GM12891 (cell line): Measurements from ENCODE around the gene PROM1.

Source experiments
- DNase-seq: peaks from one replicate; pipeline ENCODE4 v3.0.0; 2011; ENCODE audit warnings: low spot score; ENCODE audit not compliant: insufficient read length
- FAIRE-seq: peaks from 2 replicates; lab custom pipeline; 2011; peaks lifted over from hg19 to GRCh38; lab: Jason Lieb, UNC
- PAX5 ChIP-seq: IDR thresholded peaks from 2 replicates; pipeline ENCODE4 v1.6.1; 2011; ENCODE audit warnings: low read length, moderate library complexity, mild to moderate bottlenecking; ENCODE audit not compliant: insufficient read depth, severe bottlenecking
- POLR2A ChIP-seq: IDR thresholded peaks from 2 replicates; pipeline ENCODE4 v1.6.1; 2011; ENCODE audit warnings: low read depth, low read length, control low read depth
- POLR2AphosphoS5 ChIP-seq: IDR thresholded peaks from 2 replicates; pipeline ENCODE4 v1.6.1; 2011; ENCODE audit warnings: low read depth, low read length, control low read depth
- POU2F2 ChIP-seq: IDR thresholded peaks from 2 replicates; pipeline ENCODE4 v1.6.1; 2011; ENCODE audit warnings: low read depth, mild to moderate bottlenecking, control low read depth, low read length, moderate library complexity
- SPI1 ChIP-seq: IDR thresholded peaks from 2 replicates; pipeline ENCODE4 v1.6.1; 2011; ENCODE audit warnings: low read depth, low read length, control low read depth
- TAF1 ChIP-seq: IDR thresholded peaks from 2 replicates; pipeline ENCODE4 v1.6.1; 2011; ENCODE audit warnings: low read depth, low read length, control low read depth

Gene PROM1

GRCh38 chr4:16023776-16024408 is 59.9 kb downstream of the PROM1 start:
- no peak for DNase-seq
- TF ChIP-seq TAF1 (no peak), POU2F2 (no peak), SPI1 (no peak), POLR2AphosphoS5 (no peak), POLR2A (no peak), PAX5 (no peak)
- FAIRE-seq: no peak

GRCh38 chr4:16021804-16022560 is 61.8 kb downstream of the PROM1 start:
- no peak for DNase-seq
- no peak for TF ChIP-seq POLR2A
- no peak for TF ChIP-seq PAX5
- no peak for TF ChIP-seq POLR2AphosphoS5
- no peak for TF ChIP-seq SPI1
- no peak for TF ChIP-seq TAF1
- TF ChIP-seq POU2F2: no peak
- FAIRE-seq: no peak

- TF ChIP-seq POLR2A (no peak), TAF1 (no peak), POLR2AphosphoS5 (no peak), SPI1 (no peak), PAX5 (no peak), POU2F2 (no peak)
- FAIRE-seq (no peak), DNase-seq (no peak)
Measured at GRCh38 chr4:16019649-16020048, 64.2 kb downstream of the PROM1 start.

GRCh38 chr4:16018841-16019240 is 65.0 kb downstream of the PROM1 start:
- TF ChIP-seq TAF1: no peak
- no peak for TF ChIP-seq POLR2A
- TF ChIP-seq PAX5: no peak
- TF ChIP-seq SPI1: no peak
- TF ChIP-seq POLR2AphosphoS5: no peak
- no peak for TF ChIP-seq POU2F2
- DNase-seq (no peak), FAIRE-seq (no peak)

GRCh38 chr4:16018061-16018676 is 65.7 kb downstream of the PROM1 start:
- TF ChIP-seq POU2F2 (no peak), POLR2A (no peak), POLR2AphosphoS5 (no peak), SPI1 (no peak), TAF1 (no peak), PAX5 (no peak)
- no peak for DNase-seq
- no peak for FAIRE-seq

- DNase-seq (no peak), FAIRE-seq (no peak)
- no peak for TF ChIP-seq TAF1
- TF ChIP-seq SPI1: no peak
- TF ChIP-seq POLR2A: no peak
- TF ChIP-seq PAX5: no peak
- TF ChIP-seq POU2F2: no peak
- TF ChIP-seq POLR2AphosphoS5: no peak
Measured at GRCh38 chr4:16016536-16016935, 67.3 kb downstream of the PROM1 start.

GRCh38 chr4:16011173-16011572 is 72.7 kb downstream of the PROM1 start:
- no peak for TF ChIP-seq POLR2AphosphoS5
- no peak for TF ChIP-seq PAX5
- TF ChIP-seq SPI1: no peak
- no peak for FAIRE-seq
- DNase-seq: no peak

GRCh38 chr4:16009153-16009552 is 74.7 kb downstream of the PROM1 start:
- FAIRE-seq: no peak
- TF ChIP-seq PAX5: no peak
- TF ChIP-seq POLR2A: no peak
- TF ChIP-seq POU2F2: no peak
- TF ChIP-seq SPI1: no peak
- no peak for TF ChIP-seq POLR2AphosphoS5
- TF ChIP-seq TAF1: no peak
- DNase-seq: no peak

- FAIRE-seq: no peak
- no peak for DNase-seq
- TF ChIP-seq PAX5 (no peak), POU2F2 (no peak), SPI1 (no peak), TAF1 (no peak), POLR2A (no peak), POLR2AphosphoS5 (no peak)
Measured at GRCh38 chr4:16007471-16008095, 76.2 kb downstream of the PROM1 start.
